DMS53 treated with DMSO at 0.1 percent for 48 hours (cell line): ENCODE results near the gene MOAP1.
"Not testable (repeated sequence)": the region's sequence is repeated elsewhere in the genome, so short reads cannot be mapped to it uniquely, and the experiment has no call there.

ENCODE experiments used
- DNase-seq: peaks from one replicate; lab custom pipeline; 2025; ENCODE audit not compliant: unreplicated experiment; lab: John Stamatoyannopoulos, UW

Gene MOAP1, protein sequence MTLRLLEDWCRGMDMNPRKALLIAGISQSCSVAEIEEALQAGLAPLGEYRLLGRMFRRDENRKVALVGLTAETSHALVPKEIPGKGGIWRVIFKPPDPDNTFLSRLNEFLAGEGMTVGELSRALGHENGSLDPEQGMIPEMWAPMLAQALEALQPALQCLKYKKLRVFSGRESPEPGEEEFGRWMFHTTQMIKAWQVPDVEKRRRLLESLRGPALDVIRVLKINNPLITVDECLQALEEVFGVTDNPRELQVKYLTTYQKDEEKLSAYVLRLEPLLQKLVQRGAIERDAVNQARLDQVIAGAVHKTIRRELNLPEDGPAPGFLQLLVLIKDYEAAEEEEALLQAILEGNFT

DNA sequence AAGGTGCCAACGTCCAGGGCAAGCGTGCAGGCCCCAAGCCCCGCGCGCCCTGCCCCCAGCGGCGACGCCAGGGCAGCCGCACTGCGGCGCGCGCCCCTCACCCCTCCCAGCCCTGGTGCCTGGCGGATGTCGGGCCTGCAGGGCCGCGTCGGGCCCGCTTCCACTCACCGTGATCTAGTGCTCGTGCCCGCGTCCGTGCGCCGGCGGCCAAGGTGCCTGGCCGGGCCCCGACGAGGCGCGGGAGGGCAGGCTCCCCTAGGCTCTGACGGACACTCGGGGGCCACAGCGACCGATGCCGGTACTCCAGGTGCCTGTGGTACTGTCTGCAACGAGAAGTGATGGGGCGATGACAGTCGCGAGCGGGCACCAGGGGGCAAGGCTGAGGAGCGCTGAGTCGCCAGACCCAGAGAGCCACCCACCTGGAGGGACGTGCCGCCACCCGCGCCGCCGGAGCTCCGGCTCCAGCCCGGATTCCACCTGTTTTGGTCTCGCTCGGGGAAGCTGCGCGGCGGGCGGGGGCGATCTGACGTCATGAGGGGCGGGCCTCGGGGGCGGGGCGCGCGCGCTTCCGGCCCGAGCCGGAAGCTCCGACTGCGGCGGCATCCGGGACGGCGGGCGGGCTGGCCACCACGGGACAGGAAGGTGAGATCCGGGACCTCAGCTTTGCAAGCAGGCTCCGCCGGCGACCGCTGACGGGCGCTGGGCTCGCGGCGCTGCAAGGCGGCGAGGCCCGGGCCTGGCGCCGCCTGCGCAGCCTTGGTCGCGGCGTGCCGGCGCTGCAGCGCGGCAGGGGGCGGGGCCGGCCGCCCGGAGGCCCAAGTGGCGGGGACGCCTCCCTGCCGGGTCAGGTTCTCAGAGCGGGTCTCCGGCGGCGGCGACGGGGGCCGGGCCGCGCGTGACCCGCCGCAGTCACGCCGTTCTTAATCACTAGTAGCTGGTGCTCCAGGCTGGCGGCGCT lies at the start of gene MOAP1, which contains the start of gene LYSET:
Gene MOAP1 (minus strand): TSS at position 507 of the 958 bp plus-strand sequence. CDS start 655 bp downstream, outside the sequence.
Gene LYSET (plus strand): TSS at position 927 of the 958 bp plus-strand sequence. CDS start 89 bp downstream, outside the sequence.
- DNase-seq = peak; percentile 37

DNA sequence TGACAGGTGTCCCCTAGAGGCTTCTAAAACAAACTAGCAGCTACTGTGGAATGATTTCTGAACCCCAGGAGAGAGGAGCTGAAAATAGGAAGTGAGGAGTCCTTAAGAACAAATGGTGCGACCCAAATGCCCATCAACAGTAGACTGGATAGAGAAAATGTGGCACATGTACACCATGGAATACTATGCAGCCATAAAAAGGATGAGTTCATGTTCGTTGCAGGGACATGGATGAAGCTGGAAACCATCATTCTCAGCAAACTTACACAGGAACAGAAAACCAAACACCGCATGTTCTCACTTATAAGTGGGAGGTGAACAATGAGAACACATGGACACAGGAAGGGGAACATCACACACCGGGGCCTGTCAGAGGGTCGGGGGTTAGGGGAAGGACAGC lies 48.4 kb upstream of the MOAP1 start:
- not testable (repeated sequence) for DNase-seq

DNA sequence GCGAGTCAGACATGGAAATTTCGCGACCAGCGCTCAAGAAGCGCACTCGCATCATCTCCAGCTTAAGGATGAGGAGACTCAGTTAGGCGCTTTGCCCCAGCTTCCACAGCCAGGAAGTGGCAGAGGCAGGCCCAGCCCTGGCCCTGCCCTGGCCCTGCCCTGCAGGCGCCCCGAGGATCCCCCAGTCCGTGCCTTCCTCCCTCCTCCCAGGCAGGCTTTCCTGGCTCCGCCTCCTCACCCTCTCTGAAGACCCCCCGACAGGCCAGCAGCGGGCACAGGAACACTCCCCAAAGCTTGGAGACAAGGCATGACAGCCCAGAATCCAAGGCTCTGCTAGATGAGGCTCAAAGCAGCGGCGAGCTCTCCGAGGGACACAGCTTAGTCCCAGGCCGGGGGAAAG lies 47.5 kb upstream of the MOAP1 start:
- DNase-seq = no peak

DNA sequence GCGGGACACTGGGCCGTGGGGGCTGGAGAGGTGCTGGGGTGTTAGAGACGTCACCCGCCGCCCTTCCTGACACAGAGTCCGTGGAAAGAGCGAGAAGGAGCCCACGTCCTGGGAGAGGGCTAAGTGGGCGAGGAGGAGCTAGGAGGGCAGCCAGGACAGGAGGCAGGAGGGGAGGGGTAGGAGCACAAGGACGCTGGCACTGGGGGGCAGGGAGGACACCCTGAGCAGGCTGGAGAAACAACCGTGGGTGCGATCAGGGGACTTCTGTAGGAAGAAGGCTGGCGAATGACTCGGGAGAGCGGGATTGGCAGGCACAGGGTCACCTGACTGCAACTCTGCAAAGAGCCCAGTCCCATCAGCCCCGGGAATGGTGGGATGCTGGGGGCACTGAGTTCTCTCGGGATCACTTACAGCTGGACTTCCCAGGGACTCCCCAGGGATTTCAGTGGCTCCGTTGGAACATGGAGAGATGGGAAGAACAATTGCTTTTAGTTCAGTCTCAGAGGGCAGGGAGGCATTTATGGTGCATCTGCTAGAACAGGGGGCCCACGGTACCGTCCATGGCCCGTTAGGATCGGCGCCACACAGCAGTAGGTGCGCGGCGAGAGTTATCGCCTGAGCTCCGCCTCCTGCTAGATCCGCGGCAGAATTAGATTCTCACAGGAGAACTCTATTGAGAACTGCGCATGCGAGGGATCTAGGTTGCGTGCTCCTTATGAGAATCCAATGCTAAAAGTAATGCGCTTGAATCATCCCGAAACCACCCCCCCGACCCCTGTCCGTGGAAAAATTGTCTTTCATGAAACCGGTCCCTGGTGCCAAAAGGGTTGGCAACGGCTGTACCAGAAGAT lies 46.7 kb upstream of the MOAP1 start:
- DNase-seq = peak; percentile 5

DNA sequence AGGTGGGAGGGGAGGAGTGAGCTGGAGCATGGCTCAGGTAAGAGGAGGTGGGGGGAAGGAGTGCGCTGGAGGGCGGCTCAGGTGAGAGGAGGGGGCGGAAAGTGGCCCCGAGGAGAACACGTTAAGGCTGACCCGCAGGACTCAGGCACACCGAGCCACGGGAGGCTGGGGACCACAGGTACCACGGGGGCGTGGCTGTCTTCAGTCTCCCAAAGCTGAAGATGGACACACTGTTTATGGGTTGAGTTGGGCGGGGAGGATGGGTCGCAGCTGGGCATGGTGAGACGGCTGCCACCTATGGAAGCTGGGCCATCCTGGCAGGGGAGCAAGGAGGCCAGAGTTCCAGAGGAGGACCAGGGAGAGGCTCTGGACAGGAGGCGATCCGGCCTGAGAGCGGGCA lies 45.8 kb upstream of the MOAP1 start:
- DNase-seq = no peak

DNA sequence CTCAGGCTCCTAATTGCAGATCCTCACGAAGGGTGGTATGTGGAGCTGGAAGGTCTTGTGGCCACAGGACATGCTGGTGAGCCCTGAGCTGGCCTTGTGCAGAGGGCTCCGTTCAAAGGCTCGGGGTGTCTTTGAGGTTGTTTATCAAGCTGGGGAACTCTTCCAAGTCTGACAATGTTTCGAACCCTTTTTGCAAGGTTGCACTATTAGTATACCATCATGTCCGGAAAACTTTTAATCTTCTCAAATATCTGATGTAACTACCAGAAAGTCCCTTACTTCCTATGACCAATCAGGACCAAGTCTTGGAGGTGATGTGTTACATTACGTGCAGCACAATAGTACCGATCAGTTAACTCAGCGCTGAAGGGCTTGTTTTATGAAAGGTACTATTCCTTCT lies 43.9 kb upstream of the MOAP1 start:
- DNase-seq = no peak

DNA sequence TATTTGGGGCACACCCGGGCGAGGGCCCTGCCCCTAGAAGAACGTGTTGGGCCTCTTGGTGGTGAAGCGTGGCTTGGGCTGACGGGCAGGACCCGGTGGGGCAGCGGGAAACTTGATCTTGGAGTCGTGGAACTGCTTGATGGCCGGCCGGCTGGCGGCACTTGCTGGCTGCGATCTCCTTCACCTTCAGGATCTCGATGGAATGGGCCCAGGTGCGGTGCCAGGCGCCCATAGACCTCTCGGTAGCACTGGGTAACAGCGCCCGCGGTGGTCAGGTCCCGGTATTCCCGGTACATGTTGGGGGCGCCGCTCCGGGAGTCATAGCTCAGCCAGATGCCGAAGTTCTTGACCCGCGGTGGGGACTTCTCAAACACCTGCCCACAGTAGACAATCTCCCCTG lies 38.9 kb upstream of the MOAP1 start:
- no peak for DNase-seq

DNA sequence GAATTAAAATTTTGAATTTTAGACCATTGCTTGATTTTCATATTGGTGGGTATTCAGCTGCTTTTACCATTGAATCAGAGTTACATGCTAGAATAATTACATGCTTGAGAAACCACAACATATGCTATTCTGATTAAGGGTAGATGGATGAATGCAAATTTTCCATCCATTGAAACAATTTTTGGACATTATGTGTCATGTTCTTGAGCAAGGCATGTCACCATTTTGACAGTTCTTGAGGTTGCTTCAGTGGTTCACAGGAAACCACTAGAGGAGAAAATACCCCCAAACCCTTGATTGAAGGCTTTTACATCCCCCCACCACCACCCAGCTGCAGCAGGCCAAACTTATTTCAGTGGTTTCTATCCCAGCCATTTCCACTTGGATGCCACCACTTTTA lies 35.8 kb upstream of the MOAP1 start:
- DNase-seq = no peak

DNA sequence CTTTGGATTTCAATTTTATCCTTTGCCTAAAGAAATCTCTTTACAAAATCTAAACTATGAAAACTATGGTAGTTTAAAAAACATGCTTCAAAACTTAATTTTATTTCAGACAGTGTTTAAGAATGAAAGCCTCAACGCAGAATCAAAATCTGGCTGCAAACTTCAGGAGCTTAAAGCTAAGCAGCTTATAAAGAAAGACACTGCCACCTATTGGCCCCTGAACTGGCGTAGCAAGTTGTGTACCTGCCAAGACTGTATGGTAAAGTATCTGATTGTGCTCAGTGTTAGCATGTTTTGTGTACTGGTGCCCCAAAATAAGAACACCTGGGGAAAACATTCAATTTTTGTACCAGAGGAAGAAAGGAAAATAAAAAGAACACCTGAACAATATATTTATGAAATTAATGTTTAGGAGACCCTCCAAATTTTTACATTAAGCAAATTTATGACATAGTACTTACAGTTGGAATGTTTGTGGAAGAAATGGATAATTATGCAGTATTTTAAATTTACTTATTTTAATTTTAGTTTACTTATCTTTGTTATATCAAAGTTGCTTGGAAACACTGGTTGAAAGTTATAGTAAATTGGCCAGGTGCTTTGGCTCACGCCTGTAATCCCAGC lies 34.5 kb upstream of the MOAP1 start:
- DNase-seq = peak; percentile 11

DNA sequence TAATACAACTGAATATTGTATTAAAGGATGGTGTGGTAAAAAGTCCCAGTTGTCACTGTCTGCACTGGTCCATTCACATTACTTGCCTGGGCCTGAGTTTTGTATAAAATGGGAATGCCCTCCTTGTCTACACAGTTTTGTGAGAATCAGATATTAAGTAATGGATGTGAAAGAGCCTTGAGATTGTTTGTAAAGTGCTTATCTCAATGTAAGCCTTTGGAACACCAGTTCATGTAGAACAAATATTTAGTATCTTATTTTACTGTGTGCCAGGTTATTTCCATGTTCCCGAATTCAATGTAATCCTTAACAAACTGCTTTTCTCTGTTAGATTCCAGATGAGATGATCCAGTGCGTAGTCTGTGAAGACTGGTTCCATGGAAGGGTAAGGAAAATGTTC lies 29.9 kb upstream of the MOAP1 start:
- DNase-seq = no peak

DNA sequence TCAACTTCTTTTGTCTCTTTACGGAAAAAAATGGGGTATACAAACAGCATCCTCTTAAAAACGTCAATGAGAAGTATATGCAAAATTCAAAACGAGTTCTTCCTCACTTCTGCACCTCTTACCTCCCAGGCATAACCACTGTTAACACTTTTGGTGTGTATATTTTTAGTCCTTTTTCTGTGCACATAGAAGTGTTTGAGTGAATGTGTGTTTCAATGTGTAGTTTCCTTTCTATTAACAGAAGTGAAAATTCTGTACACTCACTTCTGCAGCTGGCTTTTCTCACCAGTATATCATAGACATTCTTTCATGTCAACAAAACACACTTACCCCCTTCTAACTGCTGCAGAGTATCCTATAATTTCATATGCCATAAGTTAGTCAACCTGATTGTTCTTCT lies 27.7 kb upstream of the MOAP1 start:
- DNase-seq = no peak

DNA sequence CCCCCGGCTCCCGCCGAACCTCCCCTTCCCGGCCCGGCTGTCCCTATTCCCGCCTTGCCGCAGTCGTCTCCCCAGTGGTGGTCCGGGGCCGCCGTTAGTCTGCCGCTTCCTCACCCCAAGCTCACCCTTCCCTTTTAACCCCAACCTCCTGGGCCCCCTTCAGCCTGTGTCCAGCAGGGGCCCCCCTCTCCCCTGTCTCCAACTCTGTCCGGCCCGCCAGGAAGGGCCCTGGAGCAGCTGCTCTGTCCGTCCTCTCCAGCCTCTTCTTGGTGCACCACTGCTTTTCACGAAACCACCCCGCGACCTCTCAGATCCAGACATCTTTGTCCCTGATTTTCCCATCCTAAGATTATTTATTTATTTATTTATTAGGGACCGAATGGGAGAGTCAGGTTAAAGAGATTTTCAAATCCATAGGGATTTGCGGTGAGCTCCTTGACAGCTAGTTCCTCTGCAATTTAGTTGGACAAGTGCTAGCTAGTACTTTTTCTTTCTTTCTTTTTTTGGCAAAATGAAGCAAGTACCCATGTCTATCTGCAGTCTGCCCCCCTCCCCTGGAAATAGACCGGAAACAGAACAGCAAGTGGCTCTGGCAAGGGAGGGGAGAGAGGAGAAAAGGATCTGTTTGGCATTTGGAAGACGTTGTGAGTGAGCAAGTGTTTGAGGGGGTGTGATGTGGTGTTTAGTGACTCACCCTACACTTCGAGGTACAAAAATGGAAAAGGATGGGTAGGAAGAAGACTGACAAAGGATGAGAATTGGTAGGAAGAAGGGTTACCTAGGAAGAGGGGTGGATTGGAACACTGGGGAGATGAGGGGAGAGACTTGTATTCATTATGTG lies 23.0 kb upstream of the MOAP1 start:
- DNase-seq = no peak

DNA sequence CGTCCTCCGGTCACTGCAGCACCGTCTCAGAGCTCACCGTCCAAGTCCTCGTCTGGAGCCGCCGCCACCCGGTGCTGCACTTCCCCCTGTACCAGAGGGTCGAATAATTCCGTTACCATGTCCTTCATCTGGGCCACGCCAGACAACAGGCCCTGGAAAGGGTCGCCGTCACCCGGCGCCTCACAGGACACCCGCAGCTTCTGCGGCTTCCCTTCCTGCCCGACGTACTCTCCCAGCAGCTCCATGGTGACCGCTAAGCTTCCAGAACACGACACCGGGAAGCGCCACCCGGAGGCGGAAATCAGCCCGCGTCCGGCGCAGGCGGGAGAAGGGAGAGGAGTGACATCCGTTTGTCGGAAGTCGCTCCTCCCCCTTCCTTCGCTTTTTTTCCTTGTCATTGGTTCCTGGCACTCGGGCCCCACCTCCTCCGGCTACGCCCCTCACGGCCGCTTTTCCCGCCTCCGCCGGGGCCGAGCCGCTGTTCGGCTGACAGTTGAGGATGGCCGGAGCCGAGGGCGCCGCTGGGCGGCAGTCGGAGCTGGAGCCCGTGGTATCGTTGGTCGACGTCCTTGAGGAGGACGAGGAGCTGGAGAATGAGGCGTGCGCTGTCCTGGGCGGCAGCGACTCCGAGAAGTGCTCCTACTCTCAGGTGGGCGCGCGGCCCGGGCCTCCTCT lies 22.2 kb upstream of the MOAP1 start, which contains the start of the genes GON7 and UBR7:
Gene GON7 (minus strand): TSS at position 273 of the 675 bp plus-strand sequence. CDS start 28 bp downstream, at position 245.
Gene UBR7 (plus strand): TSS at position 464 of the 675 bp plus-strand sequence. CDS start 36 bp downstream, at position 500.
- DNase-seq = peak; percentile 86

DNA sequence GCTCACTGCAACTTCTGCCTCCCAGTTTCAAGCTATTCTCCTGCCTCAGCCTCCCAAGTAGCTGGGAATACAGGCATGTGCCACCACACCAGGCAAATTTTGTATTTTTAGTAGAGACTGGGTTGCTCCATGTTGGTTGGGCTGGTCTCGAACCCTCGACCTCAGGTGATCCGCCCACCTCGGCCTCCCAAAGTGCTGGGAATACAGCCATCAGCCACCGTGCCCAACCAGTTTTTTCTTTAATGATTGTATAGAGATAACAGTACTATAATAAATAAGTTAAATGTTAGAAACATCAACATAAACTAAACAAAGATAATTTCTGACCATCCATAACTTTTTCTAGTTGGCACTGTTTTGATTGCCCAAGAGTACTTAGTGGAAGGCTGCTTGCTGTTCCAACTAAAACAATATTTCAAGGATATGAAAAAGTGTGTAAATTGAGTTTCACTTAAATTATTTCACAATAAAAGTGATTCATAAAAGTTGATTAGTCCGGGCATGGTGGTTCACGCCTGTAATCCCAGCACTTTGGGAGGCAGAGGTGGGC lies 16.5 kb upstream of the MOAP1 start:
- no peak for DNase-seq

DNA sequence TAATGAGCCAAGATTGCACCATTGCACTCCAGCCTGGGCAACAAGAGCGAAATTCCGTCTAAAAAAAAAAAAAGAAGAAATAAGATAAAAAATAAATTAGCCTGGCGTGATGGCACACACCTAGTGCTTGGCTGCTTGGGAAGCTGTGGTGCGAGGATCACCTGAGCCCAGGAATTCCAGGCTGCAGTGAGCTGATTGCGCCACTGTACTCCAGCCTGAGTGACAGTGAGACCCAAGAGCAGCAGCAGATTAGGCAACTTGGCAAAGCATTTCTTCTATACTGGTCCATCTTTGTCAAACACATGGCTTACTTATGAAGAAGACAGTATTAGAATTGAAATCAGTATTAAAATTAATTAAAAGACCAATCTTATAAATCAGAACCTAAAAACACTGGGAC lies 15.9 kb upstream of the MOAP1 start:
- DNase-seq = no peak

DNA sequence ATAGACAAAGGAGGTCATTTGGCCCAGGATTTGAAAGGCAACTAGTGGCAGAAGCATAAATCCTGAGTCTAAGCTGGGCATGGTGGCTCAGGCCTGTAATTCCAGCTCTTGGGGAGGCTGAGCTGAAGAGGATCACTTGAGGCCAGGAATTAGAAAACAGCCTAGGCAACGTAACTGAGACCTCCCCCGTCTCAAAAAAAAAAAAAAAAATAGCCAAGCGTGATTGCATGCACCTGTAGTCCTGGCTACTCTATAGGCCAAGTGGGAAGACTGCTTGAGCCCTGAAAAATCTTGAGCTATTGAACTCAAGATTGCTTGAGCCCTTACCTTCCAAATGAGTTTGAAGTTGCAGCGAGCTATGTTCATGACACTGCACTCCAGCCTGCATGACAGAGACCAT lies 14.3 kb upstream of the MOAP1 start:
- no peak for DNase-seq

DNA sequence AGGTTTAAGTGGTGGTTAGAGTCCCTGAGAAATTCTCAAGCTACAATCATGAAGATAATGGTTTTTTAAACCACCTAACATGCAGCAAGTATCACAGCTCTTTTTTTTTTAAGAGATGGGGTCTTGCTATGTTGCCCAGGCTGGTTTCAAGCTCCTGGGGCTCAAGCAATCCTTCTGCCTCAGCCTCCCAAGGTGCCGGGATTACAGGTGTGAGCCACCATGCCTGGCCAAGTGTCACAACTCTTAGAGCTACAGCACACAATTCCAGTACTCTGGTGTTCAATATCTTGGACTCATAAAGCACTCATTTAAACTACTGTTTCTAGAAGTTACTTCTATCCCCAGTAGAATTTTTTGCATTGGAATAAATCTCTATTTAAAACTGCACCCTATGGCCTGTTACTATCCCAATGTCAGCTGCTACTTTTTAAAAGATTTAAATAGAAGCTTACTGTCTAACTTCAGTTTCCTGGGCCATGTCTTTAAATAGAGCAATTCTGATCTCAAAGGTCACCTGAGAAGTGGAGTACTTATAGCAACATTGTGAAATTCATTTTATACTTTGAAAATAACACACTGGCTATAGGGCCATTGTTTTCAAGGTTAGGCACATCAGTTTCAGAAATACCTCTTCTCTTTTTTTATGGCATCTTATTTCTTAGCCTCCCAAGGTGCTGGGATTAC lies 10.8 kb upstream of the MOAP1 start:
- no peak for DNase-seq

DNA sequence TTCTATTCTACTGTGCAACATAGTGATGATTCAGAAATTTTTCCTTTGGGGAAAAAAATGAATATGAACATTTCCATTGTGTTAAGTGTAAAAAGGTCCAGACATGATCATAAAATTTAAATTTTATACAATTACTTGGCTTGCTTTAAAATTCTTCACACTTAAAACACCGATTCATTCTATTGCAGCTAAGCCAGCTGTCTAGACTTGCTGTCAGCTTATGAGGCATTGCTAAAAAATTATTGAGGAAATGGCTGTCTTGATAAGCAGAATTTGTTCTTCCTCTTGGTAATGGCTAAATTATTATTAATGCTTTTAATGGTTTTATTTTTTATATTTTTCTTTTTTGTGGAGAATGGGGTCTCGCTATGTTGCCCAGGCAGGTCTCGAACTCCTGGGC lies 2.3 kb upstream of the MOAP1 start:
- no peak for DNase-seq
